Activated T-helper 1 cell treated with Interleukin-2 at 50 U/mL for 16 hours (primary cell): ENCODE results near the gene CCK.

ENCODE experiments used
- DNase-seq: peaks from one replicate; pipeline ENCODE4 v3.0.0-alpha.2; 2020; ENCODE audit warnings: low read depth

Gene CCK

GRCh38 chr3:42225486-42226363, 40.3 kb downstream of the CCK start:
- DNase-seq, result no peak

DNA sequence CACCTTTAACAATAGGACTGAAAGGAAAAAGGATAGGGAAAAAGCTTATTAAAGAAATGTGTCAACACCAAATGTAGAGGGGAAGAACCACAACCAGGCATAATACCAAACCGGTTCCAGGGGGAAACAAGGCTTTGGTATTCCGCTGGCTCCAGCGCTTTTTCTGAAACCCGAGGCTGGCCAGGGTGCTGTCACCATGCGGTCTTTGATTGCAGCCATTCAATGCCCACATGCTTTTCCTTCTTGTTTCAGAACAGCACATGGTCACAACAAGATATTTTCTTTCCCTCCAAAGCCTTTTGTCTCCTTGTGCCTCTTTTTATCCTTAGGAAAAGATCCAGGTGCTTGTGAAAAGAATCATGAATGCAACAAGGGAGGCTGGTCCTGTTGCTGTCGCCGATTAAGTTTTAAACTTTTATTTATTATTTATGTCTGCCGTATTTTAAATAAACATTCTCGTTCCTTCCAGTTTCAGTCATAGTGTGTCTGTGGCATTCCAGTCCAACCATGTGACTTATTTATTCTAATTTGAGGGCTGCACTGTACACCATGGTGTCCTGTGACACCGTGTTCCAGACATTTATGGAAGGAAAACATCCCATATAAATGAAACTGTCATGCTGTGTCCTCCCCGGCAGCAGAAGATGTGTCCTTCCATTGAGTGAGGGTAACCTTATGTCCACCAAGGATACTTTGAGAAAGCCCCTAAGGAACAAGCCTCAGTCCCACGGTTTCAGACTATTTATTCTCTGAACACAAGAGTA, 41.1 kb downstream of the CCK start:
- DNase-seq, result no peak

DNA sequence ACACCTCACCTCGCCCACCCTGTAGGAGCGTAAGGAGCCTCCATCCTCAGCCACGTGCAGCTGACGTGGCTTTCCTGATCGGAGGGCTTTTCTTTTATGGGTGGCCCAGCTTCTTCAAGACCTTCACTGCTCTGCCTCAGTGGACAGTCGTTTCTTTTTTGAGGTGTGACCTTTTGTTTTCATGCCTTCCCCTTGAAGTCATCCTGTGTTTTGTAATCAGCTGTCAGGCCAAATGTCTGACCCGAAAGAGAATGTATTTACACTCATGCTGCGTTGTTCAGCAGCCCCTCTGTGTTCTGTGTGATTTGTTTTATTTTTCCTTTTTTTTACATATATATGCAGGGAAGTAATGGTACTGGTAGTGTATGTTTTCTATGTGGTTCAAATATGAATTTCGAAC, 41.8 kb downstream of the CCK start:
- no peak for DNase-seq

DNA sequence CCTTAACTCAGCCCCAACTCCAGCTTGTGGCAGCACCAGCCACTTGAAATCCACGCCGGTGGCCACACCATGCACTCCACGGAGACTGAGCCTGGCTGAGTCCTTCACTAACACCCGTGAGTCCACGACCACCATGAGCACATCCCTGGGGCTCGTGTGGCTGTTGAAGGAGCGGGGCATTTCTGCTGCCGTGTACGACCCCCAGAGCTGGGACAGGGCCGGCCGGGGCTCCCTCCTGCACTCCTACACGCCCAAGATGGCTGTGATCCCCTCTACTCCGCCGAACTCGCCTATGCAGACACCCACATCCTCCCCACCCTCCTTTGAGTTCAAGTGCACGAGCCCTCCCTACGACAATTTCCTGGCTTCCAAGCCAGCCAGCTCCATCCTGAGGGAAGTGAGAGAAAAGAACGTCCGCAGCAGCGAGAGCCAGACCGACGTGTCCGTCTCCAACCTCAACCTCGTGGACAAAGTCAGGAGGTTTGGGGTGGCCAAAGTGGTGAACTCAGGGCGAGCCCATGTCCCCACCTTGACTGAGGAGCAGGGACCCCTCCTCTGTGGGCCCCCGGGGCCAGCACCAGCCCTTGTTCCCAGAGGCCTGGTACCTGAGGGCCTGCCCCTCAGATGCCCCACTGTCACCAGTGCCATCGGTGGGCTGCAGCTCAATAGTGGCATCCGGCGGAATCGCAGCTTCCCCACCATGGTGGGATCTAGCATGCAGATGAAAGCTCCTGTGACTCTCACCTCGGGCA, 42.9 kb downstream of the CCK start:
- DNase-seq, result no peak

GRCh38 chr3:42220436-42221121, 45.4 kb downstream of the CCK start:
- no peak for DNase-seq

DNA sequence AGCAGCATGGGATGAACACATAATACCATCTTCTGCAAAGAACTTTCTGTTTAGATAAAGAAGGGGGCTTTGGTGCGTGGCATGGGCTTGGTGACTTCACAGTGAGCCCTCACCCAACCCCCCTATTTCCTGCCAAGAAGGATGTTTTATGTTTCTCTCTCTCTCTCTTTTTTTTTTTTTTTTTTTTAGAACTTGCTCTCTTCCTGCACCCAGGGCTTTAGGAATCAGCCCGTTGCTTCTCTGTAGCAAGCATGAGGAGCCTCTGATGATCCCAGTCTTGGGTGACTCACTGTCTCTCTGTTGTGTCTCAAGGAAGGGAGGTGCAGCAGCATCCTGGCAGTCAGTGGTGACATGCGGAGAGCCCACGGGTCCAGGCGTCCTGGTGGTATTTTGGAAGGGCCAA, 49.1 kb downstream of the CCK start:
- DNase-seq, result no peak

DNA sequence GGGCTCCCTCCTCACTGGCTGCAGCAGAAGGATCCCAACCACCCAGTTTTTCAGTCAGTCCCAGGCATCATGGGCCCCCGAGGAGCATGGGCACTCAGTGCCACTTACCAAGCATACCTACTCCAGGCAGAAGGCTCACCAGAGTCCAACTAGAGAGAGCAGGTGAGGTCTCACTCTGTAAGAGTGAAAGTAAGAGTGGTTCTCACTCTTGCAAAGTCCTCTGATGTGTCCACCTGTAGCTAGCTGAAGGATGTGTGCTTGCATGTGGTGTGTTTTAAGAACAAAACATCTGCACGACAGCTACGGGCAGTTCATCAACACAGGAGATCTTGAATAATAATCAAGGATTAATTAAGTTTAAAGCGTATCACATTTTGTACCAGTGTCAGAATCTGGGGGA, 49.7 kb downstream of the CCK start:
- no peak for DNase-seq

GRCh38 chr3:42214565-42215283, 51.3 kb downstream of the CCK start:
- no peak for DNase-seq

DNA sequence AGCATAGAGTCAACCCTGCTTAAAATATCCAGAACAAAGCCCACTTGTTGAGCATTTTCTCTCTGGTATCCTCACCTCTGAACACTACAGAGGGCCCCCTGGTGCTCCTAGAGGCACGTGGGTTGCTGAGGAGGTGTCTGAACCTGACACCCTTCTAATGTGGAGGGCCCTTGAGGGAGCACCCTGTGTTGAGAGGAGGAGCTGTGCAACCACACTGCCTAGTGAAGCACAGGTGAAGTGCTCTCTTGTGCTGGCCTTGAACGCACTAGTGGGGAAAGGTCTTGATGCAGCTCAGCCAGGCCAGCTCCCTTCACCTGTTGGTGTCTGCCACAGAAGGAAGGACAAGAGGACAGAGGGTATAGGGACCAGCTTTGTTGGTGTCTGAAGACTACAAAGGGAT, 51.9 kb downstream of the CCK start:
- DNase-seq, result no peak

- DNase-seq, result no peak
Measured at GRCh38 chr3:42213417-42213816, 52.6 kb downstream of the CCK start.

GRCh38 chr3:42210726-42211125, 55.3 kb downstream of the CCK start:
- DNase-seq, result no peak

GRCh38 chr3:42209917-42210316, 56.1 kb downstream of the CCK start:
- DNase-seq, result no peak
